Measurements from ENCODE around the gene METTL24.
A peak's percentile ranks its signal among the peaks of the same experiment; 100 is the strongest.

The METTL24 gene

GRCh38 chr6:110357664-110358552 is at the start of gene METTL24:
METTL24 (minus strand) TSS chr6:110358349; CDS start chr6:110358272, 77 bp downstream.
- DNase-seq (ENCODE audit: low spot score) = peak; percentile 67

GRCh38 chr6:110404607-110405006 is 46.5 kb upstream of the METTL24 start:
- DNase-seq (ENCODE audit: low spot score) = no peak

GRCh38 chr6:110401585-110402176 is 43.5 kb upstream of the METTL24 start:
- no peak for DNase-seq (ENCODE audit: low spot score)

- DNase-seq (ENCODE audit: low spot score) = no peak
These were observed 42.1 kb upstream of the METTL24 start for GRCh38 chr6:110400208-110400607.

DNA sequence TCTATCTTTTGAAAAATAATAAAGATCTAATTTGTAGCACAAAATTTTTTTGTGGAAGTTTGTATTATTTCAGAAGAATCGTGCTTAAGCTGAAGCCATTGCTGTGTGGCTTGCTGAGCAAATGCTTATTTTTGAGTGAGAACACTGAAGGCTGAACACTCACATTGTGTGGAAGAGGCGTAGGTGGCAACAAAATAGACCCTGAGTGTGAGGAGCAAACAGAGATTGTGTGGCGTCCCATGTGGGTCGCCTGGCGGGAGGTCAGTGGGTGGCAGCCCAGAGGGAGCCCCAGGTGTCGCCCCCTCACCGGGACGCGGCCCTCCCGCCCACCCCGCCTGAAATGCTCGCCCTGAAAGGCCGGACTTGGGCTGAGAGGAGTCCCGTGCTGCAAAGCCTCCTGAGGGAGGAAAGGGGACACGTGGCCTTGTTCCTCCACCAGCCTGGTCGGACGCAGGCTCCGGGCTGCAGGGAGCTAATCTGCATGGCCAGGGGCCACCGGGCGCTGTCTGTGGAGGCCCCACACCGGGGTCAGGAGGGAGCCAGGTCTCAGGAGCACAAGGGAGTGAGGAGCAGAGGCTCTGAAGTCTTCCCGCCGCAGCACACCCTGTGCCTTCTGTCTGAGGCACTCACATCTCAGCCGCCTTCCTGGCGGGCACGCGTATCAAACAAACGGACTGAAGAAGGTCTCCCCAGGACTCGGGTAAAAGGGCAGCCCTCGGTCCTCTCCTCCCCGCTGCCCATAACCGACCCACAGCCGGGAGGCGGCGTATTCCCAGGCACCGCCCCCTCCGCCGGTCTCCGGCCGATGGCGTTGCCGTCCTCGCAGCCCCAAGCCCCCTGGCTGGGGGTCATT is 41.3 kb upstream of the METTL24 start:
- no peak for DNase-seq (ENCODE audit: low spot score)

- DNase-seq (ENCODE audit: low spot score) = no peak
These were observed 40.6 kb upstream of the METTL24 start for GRCh38 chr6:110398778-110399177.

DNA sequence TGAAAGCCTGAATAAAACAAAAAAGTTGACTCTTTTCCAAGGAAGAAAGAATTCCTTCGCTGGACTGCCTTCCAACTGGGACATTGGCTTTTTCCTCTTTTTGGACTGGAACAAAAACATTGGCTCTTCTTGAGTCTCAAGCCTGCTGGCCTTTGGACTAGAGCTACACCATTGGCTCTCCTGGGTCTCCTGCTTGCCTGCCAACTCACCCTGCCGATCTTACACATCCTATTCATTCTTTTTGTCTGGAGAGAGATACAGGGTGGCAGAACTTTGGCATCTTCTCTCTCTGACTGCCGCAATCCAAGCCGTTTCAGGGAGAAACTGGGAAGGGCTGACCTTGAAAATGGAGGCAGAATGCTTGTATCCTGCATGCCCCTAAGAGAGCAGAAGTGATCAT is 37.1 kb upstream of the METTL24 start:
- DNase-seq (ENCODE audit: low spot score) = no peak

DNA sequence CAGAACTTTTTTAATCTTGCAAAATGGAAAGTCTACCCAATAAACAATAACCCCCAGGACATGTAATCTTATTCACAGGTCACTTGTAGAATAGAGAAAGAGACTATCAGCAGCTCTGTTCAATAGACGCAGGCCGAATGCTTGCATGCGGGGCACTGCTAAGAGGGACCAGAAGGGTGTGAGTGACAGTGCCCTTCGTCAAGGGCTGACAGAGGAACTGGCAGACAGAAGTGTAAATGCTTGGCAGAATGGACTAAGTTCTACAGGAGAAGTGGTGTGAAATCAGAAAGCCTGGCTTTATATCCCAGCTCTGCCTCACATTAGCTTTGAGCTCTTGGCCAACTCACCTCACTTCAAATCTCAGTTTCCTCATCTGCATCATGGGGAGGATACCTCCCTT is 36.3 kb upstream of the METTL24 start:
- DNase-seq (ENCODE audit: low spot score) = no peak

DNA sequence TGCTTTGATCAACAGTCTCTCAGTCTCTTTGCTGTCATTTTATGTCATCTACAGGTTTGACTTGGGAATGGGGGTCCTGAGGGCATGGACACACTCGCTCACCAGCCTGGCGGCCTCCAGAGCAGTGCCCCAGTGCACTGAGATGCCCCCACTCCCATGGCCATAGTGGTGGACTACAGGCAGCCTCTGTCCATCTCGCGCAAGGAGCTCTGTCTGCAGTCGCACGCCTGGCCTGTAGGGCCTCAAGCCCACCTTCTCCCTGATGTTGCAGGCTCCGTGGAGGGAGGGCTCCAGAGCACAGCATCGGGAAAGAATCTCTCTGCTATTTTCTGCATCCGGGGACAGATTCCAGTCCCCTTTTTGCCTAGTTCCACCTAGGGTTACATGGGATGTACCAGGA is 34.6 kb upstream of the METTL24 start:
- peak; percentile 27 for DNase-seq (ENCODE audit: low spot score)

DNA sequence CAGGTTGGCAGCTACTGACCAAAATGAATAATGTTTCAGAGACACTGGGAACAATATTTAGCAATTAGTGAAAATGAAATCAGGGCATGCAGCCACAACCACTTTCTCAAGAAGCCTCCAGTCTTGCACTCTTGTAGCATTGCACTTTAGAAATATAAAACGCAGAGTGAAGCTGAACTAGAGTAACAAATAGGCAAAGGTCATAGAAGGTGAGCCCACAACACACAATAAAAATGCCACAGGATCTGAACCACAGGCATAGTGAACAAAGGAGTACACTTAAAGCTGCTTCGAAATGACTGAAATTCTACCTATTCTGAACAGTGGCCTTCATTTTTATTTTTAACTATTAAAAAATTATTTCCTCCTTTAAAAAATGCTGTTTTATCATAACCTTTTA is 32.3 kb upstream of the METTL24 start:
- DNase-seq (ENCODE audit: low spot score) = no peak

GRCh38 chr6:110389689-110390382 is 31.7 kb upstream of the METTL24 start:
- no peak for DNase-seq (ENCODE audit: low spot score)

GRCh38 chr6:110387986-110388385 is 29.8 kb upstream of the METTL24 start:
- DNase-seq (ENCODE audit: low spot score) = no peak

GRCh38 chr6:110385458-110385863 is 27.3 kb upstream of the METTL24 start:
- no peak for DNase-seq (ENCODE audit: low spot score)

DNA sequence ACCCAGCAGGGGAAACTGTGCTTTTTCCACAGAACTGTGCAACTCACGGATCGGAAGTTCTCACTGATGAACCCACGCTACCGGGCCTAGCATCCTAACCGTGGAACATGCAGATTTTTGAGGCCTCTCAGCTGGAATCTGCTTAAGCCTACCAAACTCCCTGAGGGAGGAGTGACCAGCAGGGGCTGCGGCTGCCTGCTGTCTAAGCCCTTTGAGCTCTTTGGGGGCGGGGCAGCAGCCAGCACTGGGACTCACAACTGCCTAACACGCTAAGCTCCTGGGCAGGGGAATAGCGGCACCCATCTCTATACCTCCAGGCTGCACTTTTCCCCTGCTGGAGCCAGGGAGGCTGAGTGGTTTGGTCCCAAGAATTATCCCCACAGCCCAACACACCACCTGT is 20.4 kb upstream of the METTL24 start:
- no peak for DNase-seq (ENCODE audit: low spot score)

DNA sequence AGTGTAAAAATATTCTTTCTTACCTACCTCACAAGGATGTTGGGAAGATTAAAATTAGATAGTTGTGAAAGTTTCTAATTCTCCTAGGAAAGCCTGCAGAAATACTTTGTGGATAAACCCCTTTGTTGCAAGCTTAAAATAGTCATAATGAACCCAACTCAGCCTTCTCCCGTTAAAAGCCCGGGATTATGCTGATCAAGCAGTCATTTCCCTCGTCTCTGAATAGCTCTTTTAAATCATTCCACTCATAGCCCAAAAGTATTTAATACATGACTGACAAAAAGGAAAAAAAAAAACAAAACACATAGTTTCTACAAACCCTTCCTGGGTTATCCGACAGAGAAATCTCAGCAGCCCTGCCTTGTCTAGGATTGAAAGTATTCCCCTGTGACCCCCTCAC is 10.9 kb upstream of the METTL24 start:
- DNase-seq (ENCODE audit: low spot score) = no peak

GRCh38 chr6:110368284-110368683 is 10.1 kb upstream of the METTL24 start:
- no peak for DNase-seq (ENCODE audit: low spot score)

DNA sequence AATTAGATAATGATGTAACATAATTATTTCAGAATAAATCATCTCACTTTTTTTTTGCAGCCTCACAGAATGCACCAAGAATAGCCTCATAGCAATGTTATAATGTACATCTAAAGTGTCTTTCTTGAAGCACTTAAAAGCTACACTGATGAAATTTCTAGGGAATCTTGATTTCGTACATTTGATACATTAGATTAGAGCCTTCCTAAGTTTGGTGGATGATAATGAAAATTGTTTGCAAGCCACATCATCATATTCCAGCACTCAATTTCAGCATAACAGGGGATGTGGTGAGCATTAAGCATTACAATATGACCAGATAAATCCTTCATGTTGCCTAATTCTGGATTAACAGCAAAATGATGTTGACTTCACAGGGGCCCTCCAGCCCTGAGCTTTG is 9.7 kb upstream of the METTL24 start:
- no peak for DNase-seq (ENCODE audit: low spot score)

- no peak for DNase-seq (ENCODE audit: low spot score)
These were observed 8.8 kb upstream of the METTL24 start for GRCh38 chr6:110366975-110367374.

DNA sequence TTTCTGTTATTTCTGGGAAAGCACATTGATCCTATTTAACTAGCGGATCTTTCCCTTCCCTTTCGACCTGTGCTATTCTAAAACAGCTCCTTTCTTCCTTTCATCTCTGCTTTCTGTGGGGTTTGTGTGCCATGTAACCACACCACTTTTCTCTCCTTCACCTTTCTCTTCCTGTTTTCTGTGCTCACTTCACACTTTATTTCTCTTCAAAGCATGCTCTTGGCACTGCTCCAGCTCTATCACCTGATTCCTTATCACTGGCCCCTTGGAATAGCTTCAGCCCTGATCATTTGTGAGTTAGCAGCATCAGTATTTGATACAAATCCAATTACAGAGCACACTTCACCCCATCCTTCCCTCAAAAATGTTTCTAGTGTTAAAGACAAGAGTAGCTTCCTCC is 8.1 kb upstream of the METTL24 start:
- no peak for DNase-seq (ENCODE audit: low spot score)

DNA sequence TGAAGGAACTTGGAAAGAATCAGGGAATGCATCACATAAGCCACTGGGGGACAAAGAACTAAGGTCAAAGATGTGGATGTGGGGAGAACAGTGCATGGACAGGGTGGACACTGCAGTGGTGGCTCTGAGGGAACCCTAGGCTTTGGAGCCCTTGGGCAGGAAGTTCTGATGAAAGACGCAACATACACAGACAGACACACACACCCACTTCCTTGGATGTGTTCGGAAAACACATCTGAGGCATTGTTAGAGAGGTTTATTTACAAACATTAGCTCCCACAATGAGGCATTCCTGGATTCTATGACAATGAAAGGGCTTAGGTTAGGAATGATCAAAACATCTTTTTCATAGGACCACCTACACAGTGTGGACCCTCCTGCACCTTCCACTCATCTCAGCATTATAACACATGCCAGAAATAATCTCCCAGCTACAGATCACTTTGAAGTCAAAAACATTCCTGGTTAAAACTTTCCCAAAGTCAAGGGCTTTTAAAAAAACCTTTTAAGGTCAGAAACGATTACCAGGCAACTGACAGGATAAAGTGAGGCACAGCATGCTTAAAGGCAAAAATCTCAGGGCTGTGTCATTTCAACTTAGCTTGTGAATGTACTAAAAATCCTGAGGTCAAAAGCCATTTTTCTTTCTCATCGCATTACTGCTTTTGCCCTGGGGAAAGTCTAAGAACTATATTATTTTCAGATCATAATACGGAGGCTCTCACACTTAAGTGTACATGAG is 6.4 kb upstream of the METTL24 start:
- no peak for DNase-seq (ENCODE audit: low spot score)

GRCh38 chr6:110363748-110364147 is 5.6 kb upstream of the METTL24 start:
- DNase-seq (ENCODE audit: low spot score) = no peak
